Hindlimb muscle (tissue), 1 donor: ENCODE data around the gene MAP3K7. TPM values are rescaled to one million over a fixed set of nuclear protein-coding genes. Genes with fewer than 3 reads are reported as not detected.

Experiments used
- DNase-seq: peaks from one replicate; pipeline ENCODE4 v3.0.0-alpha.2; 2013
- polyA plus RNA-seq: library from polyadenylated mRNA; unstranded; fragments of 120-200 nt; gene quantifications from one replicate; pipeline ENCODE4 v1.2.1, GENCODE V29; 2013; ENCODE audit not compliant: insufficient read length

The MAP3K7 gene
- polyA plus RNA-seq = 35.9 TPM

DNA sequence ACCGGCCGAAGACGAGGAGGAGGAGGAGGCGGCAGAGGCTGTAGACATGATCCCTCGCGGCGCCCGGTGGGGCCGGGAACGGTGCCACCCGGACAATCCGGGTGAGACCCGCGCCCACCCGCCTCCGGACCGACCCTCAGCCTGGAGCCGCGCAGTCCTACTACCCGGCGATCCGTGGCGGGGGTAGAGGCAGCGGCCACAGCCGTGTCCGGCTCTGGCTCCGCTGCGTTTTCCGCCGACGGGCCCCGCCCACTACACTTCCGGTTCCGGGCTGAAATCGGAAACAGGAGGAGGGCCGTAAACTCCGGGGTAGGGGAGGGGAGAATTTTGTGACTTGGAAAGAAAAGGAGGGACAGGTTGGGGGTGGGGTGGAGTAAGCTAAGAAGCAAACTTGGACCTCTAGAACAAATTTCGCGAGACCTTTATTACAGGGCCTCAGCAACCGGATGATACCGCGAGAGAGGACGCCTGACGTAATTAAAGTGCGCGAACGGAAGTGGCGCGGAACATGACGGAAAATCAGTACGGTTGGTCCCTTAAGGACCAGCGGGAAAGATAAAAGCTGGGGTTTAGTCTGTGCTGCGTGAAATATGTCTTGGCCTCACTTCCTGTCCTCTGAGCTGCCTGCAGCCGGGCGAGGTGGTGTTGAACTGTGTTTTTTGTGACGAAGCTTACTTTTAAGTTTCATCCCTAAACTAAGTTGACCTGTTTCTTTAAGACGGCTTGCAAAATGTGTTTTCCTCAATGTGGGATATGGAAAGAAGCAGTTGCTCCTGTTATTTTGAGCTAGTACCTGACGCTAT, at the start of gene MAP3K7:
Gene MAP3K7, minus strand, starts transcription at position 237 of the 803 bp plus-strand sequence. Its CDS starts 189 bp downstream, at position 48.
- peak; percentile 96 for DNase-seq

- no peak for DNase-seq
Measured at GRCh38 chr6:90631046-90631445, 44.2 kb upstream of the MAP3K7 start.

- no peak for DNase-seq
Measured at GRCh38 chr6:90621581-90621980, 34.7 kb upstream of the MAP3K7 start.

GRCh38 chr6:90619221-90619620, 32.3 kb upstream of the MAP3K7 start:
- DNase-seq = no peak

DNA sequence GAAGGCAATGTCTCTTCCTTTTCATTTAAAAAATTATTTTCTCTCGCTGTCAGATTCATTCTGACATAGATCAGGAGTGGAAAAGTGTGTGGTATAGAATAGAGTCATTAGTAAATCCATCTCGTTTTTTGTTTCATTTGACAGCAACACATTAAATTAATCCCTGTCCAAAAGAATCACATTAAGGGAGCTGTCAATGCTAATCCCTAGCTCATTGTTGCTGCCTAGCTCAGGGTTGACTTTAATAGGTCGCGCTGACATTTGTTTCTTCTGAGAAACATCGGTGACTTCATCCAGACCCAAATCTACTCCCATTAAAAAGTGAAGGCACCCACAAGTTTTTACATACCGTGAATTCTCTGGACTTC, 25.4 kb upstream of the MAP3K7 start:
- DNase-seq = no peak

- no peak for DNase-seq
Measured at GRCh38 chr6:90611543-90612312, 24.9 kb upstream of the MAP3K7 start.

- peak; percentile 65 for DNase-seq
Measured at GRCh38 chr6:90610751-90611542, 24.1 kb upstream of the MAP3K7 start.

- DNase-seq = peak; percentile 47
Measured at GRCh38 chr6:90610301-90610750, 23.5 kb upstream of the MAP3K7 start.

- no peak for DNase-seq
Measured at GRCh38 chr6:90605749-90606340, 19.0 kb upstream of the MAP3K7 start.

DNA sequence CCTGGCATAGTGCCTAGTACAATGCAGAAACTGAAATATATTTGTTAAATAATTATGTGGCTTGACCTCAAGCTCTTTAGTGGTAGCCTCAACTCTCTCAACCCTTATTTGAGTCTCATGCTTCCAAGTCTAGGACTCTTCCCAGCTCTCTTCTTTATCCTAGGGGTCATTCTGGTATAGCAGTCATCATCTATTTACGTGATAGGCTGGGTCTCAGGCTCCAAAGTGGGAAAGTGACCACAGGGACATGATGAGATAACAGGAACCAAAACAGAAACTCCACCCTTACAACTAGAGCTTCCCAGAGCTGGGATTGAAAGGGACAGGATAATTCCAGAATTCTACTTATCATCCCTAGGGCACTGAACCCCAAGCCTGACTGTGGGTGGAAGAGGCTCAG, 17.7 kb upstream of the MAP3K7 start:
- no peak for DNase-seq

DNA sequence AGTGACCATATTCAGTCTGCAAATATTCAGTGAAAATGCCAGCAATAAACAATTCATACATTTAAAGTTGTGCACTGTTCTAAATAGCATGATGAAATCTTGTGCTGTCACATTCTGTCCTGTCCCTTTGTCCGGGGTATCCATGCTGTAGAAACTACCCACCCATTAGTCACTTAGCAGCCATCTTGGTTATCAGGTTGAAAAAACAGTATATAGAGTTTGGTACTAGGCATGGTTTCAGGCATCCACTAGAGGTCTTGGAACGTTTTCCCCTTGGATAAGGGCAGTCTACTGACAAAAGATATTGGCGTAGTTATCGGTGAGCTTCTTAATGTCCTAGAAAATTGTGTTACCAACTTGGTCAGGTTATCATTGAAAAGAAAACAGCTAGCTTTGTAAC, 12.3 kb upstream of the MAP3K7 start:
- no peak for DNase-seq

DNA sequence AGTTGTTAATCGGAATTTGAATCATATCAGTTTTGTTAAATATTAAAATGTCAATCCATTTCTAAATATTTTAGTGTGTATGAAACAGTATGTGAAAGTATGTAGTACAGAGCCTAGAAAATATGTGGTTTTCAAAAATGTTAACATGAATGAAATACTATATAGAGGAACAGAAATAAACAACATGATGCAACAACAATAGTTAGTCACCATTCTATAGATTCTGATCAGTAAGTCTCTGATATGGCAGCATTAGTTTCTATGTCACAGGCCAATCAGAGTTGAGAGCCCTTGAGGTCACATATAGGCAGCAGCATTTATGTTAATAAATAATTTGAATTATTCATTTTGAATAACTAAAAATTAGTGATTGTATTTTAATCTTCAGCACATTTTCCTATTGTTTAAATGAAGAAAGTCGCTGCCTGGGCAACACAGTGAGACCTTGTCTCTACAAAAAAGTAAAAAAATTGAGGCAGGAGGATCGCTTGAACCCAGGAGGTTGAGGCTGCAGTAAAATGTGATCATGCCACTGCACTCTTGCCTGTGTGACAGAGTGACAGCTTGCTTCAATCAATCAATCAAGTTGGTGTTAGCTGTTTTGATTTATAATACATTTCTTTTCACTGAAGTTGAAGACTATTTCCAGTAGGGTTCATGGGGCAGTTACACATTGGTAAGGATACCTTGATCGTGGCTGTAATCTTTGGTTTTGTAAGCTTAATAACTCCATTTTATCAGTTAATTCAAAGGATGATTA, 11.5 kb upstream of the MAP3K7 start:
- no peak for DNase-seq

DNA sequence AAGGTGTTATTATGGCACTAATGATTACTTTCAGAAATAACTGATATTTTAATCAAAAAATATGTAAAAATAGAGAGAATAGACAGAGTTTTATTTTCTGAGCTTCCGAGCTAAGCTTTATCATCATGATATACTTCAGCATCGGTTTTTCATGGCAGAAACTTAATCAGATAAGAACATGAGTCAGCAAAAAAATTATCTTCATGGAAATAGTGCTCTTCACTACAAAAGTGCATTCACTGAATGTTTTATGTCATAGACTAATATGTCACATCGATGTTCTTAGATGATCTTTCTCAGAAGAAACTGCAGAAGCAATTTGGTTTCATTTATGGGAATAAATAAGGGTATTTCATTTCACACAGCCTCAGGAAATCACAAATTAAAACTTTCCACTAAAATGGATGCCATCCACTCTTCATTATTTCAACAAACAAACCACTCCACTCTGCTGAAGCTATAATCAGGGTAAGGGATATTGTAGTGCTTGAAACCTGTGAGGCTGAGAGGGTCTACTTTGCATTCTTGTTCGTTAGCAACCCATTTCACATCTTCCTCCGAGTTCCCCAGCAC, 10.2 kb upstream of the MAP3K7 start:
- DNase-seq = no peak

- DNase-seq = no peak
Measured at GRCh38 chr6:90595854-90596253, 9.0 kb upstream of the MAP3K7 start.

- no peak for DNase-seq
Measured at GRCh38 chr6:90586546-90586835, 381 bp downstream of the MAP3K7 start.

DNA sequence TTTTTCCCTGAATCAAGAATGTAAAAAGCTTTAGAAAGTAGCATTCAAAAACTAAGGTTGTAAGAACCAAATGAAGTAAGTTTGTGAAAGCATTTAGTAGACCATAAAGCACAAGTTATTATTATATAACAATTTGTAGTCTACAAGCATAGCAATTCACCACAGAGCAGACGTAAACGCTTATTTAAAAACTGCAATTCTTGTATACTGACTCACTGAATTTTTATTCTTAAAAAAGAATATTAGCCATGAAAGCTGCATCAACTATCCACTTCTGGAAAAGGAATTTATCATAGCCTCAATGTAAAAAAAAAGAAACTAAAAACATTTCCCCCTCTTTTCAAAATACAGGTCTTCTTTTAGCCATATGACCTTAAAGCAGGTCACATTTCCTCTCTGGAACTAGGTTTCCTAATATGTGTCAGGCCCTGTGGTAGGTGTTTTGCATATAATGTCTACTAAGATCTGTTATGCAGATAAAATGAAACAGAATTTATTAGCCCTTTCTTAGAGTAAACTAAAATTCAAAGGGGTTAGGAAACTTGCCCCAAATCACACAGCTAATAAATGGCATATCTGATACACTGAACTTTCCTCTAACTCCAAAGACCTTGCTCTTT, 2.1 kb downstream of the MAP3K7 start:
- no peak for DNase-seq

DNA sequence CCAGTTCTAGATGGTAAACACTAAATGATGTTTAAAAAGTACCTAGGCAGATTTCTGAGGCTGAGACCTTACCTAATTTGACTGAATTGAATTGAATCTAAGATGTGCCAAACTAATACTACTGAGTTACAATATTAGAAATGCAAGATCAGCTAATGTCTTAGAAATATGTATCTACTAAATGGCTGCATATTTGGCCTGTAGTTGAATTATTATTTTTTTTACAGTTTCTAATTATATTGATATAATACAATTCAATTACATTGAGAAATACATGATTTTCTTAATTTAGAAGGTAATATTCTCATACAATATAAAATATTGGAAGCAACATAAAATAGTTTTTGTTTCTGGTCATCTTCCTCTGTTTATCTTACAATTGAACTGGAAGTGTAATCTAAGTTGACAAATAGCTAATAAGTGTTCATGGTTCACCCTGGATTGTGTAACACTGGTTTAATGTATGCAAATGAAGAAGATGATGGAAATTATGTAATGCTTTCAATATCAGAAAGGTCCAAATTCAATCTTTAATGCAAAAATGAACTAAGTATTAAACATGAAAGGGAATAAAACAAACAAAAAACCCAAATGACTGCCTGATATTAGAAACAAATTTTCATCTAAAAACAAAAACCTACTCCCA, 2.9 kb downstream of the MAP3K7 start:
- no peak for DNase-seq

- no peak for DNase-seq
Measured at GRCh38 chr6:90583179-90583835, 3.6 kb downstream of the MAP3K7 start.

GRCh38 chr6:90581146-90581545, 5.7 kb downstream of the MAP3K7 start:
- DNase-seq = no peak
